ENCODE results near the gene RASGEF1C. TPM values are rescaled to one million over a fixed set of nuclear protein-coding genes. Genes with fewer than 3 reads are reported as not detected.

RASGEF1C gene
- total RNA-seq: under 0.01 TPM in 1 of 2 replicates, not detected in the other

DNA sequence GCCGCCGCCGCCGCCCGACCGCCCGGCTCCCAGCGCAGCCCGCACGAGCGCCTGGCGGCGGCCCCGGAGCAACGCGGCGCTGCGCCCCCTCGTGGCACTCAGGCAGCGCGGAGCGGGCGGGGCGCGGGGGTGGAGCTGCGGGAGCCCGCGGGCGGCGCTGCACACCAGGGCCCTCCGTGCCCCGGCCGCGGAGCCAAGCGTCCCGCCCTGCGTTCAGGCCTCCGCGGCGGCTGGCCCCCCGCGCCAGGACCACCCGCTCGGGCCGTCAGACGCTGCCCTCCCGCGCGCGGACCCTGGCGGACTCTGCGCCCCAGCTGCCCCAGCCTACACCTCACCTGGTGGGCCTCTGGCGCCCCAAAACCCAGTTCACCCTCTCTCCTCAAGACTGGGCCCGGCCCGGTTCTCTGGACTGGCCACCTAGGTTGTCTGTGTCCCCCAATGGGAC lies at the start of gene RASGEF1C:
RASGEF1C (minus strand) TSS at position 75 of the 445 bp plus-strand sequence. CDS start 71,159 bp downstream, outside the sequence.
- Histone ChIP-seq H3K4me3 (ENCODE audit: low read depth, low read length) (peak within 1 kb of the TSS; percentile 26), H3K27me3 (ENCODE audit: control insufficient read depth, insufficient read depth, low read length) (peaks cover 9% of the 10 kb centered on the region), H3K36me3 (ENCODE audit: control insufficient read depth, insufficient read depth, low read length) (no peaks in the 10 kb centered on the region)
- TF ChIP-seq, protein P1, sequence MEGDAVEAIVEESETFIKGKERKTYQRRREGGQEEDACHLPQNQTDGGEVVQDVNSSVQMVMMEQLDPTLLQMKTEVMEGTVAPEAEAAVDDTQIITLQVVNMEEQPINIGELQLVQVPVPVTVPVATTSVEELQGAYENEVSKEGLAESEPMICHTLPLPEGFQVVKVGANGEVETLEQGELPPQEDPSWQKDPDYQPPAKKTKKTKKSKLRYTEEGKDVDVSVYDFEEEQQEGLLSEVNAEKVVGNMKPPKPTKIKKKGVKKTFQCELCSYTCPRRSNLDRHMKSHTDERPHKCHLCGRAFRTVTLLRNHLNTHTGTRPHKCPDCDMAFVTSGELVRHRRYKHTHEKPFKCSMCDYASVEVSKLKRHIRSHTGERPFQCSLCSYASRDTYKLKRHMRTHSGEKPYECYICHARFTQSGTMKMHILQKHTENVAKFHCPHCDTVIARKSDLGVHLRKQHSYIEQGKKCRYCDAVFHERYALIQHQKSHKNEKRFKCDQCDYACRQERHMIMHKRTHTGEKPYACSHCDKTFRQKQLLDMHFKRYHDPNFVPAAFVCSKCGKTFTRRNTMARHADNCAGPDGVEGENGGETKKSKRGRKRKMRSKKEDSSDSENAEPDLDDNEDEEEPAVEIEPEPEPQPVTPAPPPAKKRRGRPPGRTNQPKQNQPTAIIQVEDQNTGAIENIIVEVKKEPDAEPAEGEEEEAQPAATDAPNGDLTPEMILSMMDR (IDR thresholded peaks at IDR 0.05; ENCODE audit: insufficient read depth, low read length, severe bottlenecking): peak; percentile 39
- DNase-seq (ENCODE audit: low read depth) (peak; percentile 15), FAIRE-seq (no peak)

DNA sequence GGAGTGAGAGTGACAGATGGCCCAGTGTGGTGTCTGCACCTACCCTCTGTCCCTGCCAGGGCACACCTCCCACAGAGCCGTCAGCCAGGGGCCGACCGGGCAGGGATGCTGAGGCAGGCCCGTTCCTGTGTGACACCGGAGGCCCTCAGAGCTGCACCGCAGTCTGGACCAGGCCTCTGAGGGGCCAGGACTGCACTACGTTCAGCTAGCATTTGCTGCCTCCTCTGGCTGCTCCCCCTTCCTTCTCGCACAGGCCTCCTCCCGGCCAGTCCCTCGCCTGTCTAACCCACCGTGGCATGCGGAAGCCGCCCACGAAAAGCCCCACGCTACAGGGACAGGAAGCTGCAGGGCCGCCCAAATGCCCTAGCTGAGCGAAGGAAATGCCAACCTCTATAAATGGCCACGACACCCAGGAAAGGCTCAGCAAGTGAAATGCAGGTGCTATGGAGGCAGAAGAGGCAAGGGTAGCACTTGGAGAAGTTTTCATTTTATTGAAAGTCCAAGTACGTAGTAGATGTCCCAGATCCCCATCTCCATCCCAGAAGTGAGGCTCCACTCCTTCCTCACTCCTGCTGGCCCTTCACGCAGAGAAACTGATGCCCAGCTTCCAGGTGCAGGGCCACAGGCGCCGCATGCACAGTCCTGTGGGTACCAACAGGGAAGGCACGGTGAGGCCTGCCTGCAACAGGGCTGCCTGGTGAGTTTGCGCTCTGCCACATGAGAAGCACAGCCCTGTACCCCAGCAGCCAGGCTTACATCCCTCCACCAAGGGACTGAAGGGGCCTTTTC lies 44.2 kb upstream of the RASGEF1C start:
- DNase-seq (ENCODE audit: low read depth): no peak
- no peak for FAIRE-seq
- Histone ChIP-seq H3K36me3 (ENCODE audit: control insufficient read depth, insufficient read depth, low read length) (peaks cover 5% of the 10 kb centered on the region), H3K27me3 (ENCODE audit: control insufficient read depth, insufficient read depth, low read length) (no peaks in the 10 kb centered on the region), H3K4me3 (ENCODE audit: low read depth, low read length) (no peak overlapping the region)
- TF ChIP-seq, protein P1 (IDR thresholded peaks at IDR 0.05; ENCODE audit: insufficient read depth, low read length, severe bottlenecking): no peak

DNA sequence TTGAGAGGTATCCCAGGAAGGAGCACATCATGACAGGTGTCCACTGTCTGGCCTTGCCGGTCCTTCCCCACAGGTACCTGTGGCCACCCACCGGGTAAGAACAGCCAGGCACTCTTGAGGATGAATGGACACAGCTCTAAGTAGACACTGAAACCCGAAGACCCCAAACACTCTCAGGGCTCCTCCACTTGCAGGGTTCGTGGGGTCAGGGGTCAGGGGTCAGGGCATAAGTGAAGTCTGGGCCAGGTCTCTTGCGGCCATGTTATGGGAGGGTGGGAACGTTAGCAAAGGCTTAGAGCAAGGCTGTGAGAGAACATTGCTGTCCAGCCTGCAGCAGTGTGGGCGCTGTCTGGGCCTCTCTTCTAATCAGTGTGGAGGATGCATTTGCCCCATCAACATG lies 42.9 kb upstream of the RASGEF1C start:
- DNase-seq (ENCODE audit: low read depth) (no peak), FAIRE-seq (no peak)
- TF ChIP-seq, protein P1 (IDR thresholded peaks at IDR 0.05; ENCODE audit: insufficient read depth, low read length, severe bottlenecking): no peak
- Histone ChIP-seq H3K4me3 (ENCODE audit: low read depth, low read length) (no peak overlapping the region), H3K27me3 (ENCODE audit: control insufficient read depth, insufficient read depth, low read length) (no peaks in the 10 kb centered on the region), H3K36me3 (ENCODE audit: control insufficient read depth, insufficient read depth, low read length) (peaks cover 9% of the 10 kb centered on the region)

DNA sequence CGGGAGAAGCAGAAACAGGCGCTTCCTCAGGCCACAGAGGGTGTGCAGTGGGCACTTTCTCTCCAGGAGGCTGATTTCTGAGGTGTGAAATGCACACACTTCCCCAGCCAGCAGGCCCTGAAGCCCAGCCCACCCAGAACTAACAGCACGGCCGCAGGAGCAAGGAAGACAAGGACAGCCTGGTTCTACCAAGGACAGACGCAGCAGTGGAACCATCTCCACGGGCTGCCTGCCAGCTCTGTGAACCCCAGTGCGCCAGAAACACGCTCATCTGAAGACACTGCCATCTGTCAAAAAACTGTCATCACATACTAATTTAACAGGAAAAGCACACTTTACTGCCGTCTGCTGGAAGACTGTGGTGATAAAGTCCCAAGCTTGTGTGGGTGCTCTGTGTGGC lies 42.1 kb upstream of the RASGEF1C start:
- FAIRE-seq (no peak), DNase-seq (ENCODE audit: low read depth) (no peak)
- TF ChIP-seq, protein P1 (IDR thresholded peaks at IDR 0.05; ENCODE audit: insufficient read depth, low read length, severe bottlenecking): no peak
- no peak overlapping the region for H3K4me3 ChIP-seq (ENCODE audit: low read depth, low read length)
- H3K36me3 ChIP-seq (ENCODE audit: control insufficient read depth, insufficient read depth, low read length): peaks cover 7% of the 10 kb centered on the region
- H3K27me3 ChIP-seq (ENCODE audit: control insufficient read depth, insufficient read depth, low read length): no peaks in the 10 kb centered on the region

DNA sequence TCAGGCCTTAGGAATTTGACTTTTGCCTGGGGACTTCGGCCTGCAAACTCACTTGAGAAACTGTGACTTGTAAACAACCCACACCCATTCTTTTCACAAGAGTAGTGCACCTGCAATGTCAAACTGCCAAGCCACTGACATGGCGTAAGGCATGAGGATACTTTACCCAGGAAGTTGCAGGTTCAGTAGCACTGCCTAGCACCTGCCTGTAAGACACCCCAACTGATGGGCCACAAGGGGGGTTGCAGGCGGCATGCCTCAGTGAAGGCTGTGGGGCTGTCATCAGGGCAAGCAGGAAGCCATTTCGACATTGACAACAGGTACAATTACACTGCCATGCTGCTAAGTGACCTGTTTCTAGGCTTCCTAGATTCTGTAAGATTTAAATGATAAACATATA lies 41.3 kb upstream of the RASGEF1C start:
- FAIRE-seq (no peak), DNase-seq (ENCODE audit: low read depth) (no peak)
- TF ChIP-seq, protein P1 (IDR thresholded peaks at IDR 0.05; ENCODE audit: insufficient read depth, low read length, severe bottlenecking): no peak
- Histone ChIP-seq H3K27me3 (ENCODE audit: control insufficient read depth, insufficient read depth, low read length) (no peaks in the 10 kb centered on the region), H3K4me3 (ENCODE audit: low read depth, low read length) (no peak overlapping the region), H3K36me3 (ENCODE audit: control insufficient read depth, insufficient read depth, low read length) (peaks cover 8% of the 10 kb centered on the region)

Data from bronchial epithelial cell (primary cell).